Measurements from ENCODE around the gene CHI3L2.
A peak's percentile ranks its signal among the peaks of the same experiment; 100 is the strongest.
"Not testable (repeated sequence)": the region's sequence is repeated elsewhere in the genome, so short reads cannot be mapped to it uniquely, and the experiment has no call there.

Gene CHI3L2

GRCh38 chr1:111202707-111203623 is 24.5 kb upstream of the CHI3L2 start:
- DNase-seq: no peak

GRCh38 chr1:111203681-111204200 is 23.8 kb upstream of the CHI3L2 start:
- peak; percentile 70 for DNase-seq

GRCh38 chr1:111204201-111204982 is 23.1 kb upstream of the CHI3L2 start:
- no peak for DNase-seq

- peak; percentile 58 for DNase-seq
Measured at GRCh38 chr1:111204983-111205713, 22.4 kb upstream of the CHI3L2 start.

- peak; percentile 54 for DNase-seq
Measured at GRCh38 chr1:111205714-111206050, 21.8 kb upstream of the CHI3L2 start.

- DNase-seq: no peak
Measured at GRCh38 chr1:111208921-111209320, 18.6 kb upstream of the CHI3L2 start.

- no peak for DNase-seq
Measured at GRCh38 chr1:111209622-111210021, 17.9 kb upstream of the CHI3L2 start.

- DNase-seq: no peak
Measured at GRCh38 chr1:111211921-111212320, 15.6 kb upstream of the CHI3L2 start.

- DNase-seq: no peak
Measured at GRCh38 chr1:111212634-111213335, 14.7 kb upstream of the CHI3L2 start.

- peak; percentile 74 for DNase-seq
Measured at GRCh38 chr1:111213412-111213811, 14.1 kb upstream of the CHI3L2 start.

GRCh38 chr1:111214074-111214801 is 13.3 kb upstream of the CHI3L2 start:
- DNase-seq: no peak

- DNase-seq: no peak
Measured at GRCh38 chr1:111214884-111215283, 12.6 kb upstream of the CHI3L2 start.

- not testable (repeated sequence) for DNase-seq
Measured at GRCh38 chr1:111215285-111215684, 12.2 kb upstream of the CHI3L2 start.

- DNase-seq: no peak
Measured at GRCh38 chr1:111216751-111217150, 10.8 kb upstream of the CHI3L2 start.

GRCh38 chr1:111217183-111217910 is 10.2 kb upstream of the CHI3L2 start:
- no peak for DNase-seq

- no peak for DNase-seq
Measured at GRCh38 chr1:111218701-111219556, 8.6 kb upstream of the CHI3L2 start.

GRCh38 chr1:111219557-111220286 is 7.8 kb upstream of the CHI3L2 start:
- peak; percentile 81 for DNase-seq

GRCh38 chr1:111220302-111220890 is 7.1 kb upstream of the CHI3L2 start:
- no peak for DNase-seq

GRCh38 chr1:111221276-111221632 is 6.3 kb upstream of the CHI3L2 start:
- DNase-seq: no peak

Measured in suppressor macrophage treated with lipopolysaccharide for 4 hours (primary cell).